HG03520 (cell line): Measurements from ENCODE around the gene NDC1.
"Not testable (repeated sequence)": the region's sequence is repeated elsewhere in the genome, so short reads cannot be mapped to it uniquely, and the experiment has no call there.

Experiments
- ATAC-seq: cut with Tn5 transposase; IDR thresholded peaks from one replicate; pipeline ENCODE4 v1.9.1; 2021; ENCODE audit warnings: mild to moderate bottlenecking, moderate library complexity; ENCODE audit not compliant: unreplicated experiment

Gene NDC1

DNA sequence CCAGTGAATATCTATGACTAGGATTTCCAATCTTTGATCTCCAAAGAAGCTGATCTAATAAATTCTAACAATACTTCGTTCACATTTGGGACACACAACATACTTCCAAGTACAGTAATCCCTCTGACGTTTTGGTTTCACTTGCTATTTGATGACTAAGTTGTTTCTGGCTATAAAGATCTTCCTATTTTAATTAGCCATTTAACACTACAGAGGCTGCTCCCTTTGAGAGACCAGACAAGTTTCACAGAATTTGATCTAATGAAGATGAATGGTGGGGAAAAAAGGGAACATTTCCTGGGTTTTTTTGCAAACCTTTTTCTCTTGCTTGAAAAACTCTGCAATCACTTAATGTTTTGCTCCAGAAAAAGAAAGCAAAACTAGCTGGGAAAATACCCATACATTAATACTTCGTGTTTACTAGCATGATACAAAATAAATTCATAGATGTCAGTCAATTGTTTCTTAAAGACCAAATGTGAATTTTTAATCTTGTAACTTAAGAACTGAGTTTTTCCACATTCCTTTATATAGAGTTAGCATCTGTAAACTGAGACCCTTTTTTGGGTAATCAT lies 71.2 kb downstream of the NDC1 start:
- ATAC-seq = no peak

- ATAC-seq = no peak
Observed at GRCh38 chr1:53766194-53766742, 71.8 kb downstream of the NDC1 start.

- ATAC-seq = no peak
Observed at GRCh38 chr1:53765657-53766056, 72.4 kb downstream of the NDC1 start.

DNA sequence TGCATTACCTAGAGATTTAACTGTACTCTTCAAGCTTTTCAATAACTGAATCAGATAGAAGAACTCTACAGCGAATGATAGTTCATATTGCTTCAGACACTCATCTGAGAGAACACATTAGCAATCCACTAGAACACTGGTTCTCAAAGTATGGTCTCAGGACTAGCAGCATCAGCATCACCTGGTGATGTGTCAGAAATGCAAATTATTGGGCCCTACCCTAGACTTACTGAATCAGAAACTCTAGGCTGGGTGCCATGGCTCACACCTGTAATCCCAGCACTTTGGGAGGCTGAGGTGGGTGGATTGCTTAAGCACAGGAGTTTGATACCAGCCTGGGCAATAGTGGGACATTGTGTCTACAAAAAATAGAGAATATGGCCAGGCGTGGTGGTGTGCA lies 74.2 kb downstream of the NDC1 start:
- no peak for ATAC-seq

- ATAC-seq = no peak
Observed at GRCh38 chr1:53763461-53763860, 74.6 kb downstream of the NDC1 start.

DNA sequence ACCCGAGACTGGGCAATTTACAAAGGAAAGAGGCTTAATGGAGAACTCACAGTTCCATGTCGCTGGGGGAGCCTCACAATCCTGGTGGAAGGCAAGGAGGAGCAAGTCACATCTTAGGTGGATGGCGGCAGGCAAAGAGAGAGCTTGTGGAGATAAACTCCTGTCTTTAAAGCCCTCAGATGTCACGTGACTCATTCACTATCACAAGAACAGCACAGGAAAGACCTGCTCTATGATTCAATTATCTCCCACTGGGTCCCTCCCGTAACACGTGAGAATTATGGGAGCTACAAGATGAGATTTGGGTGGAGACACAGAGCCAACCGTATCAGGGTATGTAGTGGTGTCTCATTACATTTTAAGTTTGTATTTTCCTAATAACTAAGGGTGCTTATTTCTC lies 77.6 kb downstream of the NDC1 start:
- ATAC-seq = not testable (repeated sequence)

- ATAC-seq = no peak
Observed at GRCh38 chr1:53755874-53756273, 82.2 kb downstream of the NDC1 start.

DNA sequence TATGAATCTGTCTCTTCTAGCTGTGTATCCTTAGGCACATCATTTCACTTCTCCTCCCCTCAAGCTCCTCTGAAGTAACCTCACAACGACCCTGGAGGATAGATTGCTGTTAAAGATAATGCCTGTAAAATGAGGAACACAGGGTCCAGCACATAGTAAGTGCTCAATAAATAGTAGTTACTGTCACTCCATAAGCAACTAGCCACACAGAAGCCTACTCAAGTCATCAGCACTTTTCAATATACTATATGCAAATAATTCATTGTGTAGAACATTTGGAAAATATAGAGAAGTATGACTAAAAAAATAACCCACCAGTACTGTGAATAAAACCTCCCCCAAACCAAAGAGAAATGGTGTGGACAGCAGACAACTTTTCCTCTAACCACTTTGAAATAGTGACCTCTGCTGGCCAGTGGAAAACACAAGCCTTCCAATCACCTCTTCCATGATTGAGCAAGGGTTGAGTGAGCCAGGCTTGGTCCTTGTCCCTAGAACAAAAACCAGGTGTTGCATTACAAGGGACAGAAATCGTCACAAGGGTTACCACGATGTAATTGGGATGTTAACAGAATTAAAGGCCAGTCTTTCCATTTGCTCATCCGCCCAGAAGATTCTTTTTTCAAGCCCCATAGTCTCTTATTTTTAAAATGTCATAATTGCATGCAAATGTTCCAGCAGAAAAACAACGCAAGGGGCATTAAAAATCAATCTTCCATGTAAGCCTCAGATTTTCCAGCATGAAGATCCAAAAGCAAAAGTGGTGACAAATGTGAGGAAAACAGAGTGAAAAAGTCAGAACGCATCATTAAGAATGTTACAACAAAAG lies 83.4 kb downstream of the NDC1 start:
- ATAC-seq = no peak

DNA sequence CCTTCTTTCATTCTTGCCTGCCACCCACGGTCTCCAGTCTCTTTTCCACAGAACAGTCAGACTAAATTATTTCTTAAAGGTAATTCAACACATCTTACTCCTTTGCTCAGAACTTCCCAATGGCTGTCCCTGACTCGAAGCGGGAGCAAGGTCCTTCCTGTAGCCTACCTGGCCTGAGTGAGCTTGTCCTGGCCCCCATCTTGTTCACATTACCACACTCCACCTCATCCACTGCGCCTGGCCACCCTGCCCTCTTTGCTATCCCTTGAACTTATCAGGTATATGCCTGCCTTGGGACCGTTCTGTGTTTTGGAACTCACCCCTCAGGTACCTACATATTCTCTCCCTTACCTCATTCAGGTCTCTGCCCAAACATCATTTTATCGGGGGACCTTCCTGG lies 85.8 kb downstream of the NDC1 start:
- ATAC-seq = no peak

- ATAC-seq = no peak
Observed at GRCh38 chr1:53747841-53748240, 90.3 kb downstream of the NDC1 start.

DNA sequence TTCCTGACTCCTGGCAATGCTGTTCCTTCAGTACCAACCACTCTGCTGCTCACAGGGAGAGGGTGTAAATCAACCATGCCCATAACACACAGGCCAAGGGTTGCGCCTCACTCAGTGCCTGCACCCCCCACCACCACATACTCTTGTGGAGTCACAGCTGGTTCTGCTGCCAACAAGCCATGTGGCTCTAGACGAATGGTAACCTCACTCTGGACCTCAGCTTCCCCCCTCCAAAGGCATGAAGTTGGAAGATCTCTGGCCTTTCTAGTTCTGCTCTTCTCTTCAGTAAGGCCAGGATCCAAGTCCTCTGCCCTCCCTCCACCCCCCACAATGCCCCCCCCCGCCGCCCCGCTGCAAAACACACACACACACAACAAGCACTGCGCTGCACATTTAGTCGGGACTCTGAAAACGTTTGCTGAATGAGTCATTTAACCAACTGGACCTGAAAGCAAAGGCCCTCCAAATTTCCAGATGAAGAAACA lies 97.4 kb downstream of the NDC1 start:
- no peak for ATAC-seq

DNA sequence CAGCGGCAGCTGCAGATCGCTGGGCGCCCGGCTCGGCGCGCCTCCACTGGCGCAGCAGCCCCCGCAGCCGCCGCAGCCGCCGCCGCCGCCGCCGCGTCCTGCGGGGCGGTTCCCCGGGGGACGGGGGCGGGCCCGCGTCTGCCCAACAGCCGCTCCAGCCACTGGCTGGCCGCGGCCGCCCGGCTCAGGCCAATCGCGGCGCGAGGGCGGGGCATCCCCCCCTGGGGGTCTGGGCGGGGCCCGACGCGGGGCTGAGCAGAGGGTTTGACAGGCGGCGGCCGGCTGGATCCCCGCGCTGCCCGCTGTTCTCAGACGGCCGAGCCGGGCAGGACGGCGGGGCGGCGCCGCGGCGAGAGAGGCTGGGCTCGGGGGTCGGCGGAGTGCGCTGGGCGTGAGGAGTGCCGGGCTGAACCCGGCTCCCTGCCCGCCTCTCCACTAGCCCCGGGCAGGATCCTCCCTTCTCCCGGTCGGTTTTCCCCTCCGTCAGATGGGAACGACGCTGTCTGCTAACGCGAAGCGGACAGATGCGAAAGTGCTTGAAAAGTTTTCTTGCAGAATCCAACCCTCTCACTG lies 98.9 kb downstream of the NDC1 start, which contains the start of gene GLIS1:
GLIS1 (minus strand) TSS at position 56 of the 573 bp plus-strand sequence. CDS start 1,100 bp downstream, outside the sequence.
- ATAC-seq = peak; percentile 84

- no peak for ATAC-seq
Observed at GRCh38 chr1:53738205-53739108, 99.6 kb downstream of the NDC1 start.

DNA sequence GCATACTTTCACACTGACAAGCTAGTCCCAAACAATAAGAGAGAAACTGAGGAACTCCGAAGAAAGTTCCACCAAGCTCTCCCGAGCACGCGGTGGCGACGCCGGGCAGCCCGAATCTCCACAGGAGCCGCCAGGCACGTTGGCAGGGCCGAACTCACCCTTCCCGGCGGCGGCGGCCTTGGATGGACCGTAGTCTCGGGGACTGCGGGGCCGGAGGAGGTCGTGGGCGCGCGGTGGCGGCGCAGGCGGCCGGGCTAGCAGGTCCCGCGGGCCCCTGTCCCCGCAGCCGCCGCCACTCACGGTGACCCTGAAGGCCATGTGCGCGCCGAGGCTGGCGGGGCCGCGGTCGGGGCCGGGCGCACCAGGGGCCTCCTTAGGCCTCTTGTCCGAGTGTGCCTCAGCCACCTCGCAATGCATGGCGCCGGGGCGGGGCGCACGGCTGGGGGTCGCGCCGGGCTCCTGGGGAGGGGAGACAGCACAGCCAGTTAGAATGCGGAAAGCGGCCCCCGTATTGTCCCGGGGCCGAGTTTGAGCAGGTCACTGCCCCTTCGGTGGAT lies 100.4 kb downstream of the NDC1 start:
- no peak for ATAC-seq

- no peak for ATAC-seq
Observed at GRCh38 chr1:53736290-53736689, 101.8 kb downstream of the NDC1 start.

DNA sequence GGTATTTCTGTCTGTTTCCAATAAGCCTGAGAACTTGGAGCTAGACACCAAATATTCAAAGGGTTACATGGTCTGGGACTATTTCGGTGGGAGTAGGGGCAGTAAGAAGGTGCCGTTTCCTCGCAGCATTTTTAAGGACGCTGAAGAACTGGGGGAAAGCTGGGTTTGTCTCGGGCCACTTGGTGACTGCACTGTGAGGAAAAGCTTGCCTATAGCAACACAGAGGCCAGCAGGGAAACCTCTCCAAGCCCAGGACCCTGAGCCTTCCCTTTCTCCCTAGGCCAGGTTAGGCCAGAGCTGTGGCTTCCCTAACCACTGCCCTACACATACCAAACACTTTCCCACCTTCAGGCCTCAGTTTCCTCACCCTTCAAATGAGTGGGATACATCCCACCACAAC lies 102.4 kb downstream of the NDC1 start:
- ATAC-seq = no peak

GRCh38 chr1:53735261-53735660 lies 102.8 kb downstream of the NDC1 start:
- ATAC-seq = no peak

GRCh38 chr1:53734650-53735211 lies 103.4 kb downstream of the NDC1 start:
- no peak for ATAC-seq

DNA sequence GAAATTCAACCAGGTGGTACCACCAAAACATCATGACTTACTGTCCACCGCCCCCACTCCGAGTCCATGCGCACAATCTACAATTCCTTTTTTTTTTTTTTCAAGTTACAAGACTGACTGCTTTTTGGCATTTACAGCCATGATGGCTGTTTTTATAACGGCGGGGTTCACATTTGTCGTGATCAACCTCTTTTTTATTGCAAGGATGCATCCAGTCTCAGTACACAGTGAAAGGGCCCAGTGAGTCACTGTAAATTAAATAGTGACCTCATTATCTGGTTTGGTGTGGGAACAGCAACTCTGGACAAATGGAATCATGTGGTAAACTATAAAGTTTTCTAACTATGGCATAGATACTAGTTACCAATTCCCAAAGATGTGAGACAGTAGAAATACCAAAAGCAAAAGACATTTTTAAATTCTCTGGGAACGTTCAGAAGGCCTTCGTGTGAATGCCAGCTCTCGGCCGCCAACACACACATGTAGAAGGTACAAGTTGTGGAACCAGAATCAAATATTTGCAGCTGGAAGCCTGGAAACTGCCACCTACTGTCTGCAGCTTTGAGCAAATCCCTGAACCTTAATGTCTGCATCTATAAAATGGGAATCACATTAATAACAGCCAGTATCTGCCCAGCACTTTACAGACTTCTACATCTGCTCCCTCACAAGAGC lies 104.0 kb downstream of the NDC1 start:
- no peak for ATAC-seq
